GM04503 (cell line): ENCODE data around the gene VDR.
"Not testable (repeated sequence)": the region's sequence is repeated elsewhere in the genome, so short reads cannot be mapped to it uniquely, and the experiment has no call there.

Source experiments
- DNase-seq: peaks from one replicate; pipeline ENCODE4 v3.0.0-alpha.2; 2012; ENCODE audit warnings: low read depth

VDR gene

GRCh38 chr12:47848853-47849252, 55.9 kb downstream of the VDR start:
- DNase-seq, result no peak

DNA sequence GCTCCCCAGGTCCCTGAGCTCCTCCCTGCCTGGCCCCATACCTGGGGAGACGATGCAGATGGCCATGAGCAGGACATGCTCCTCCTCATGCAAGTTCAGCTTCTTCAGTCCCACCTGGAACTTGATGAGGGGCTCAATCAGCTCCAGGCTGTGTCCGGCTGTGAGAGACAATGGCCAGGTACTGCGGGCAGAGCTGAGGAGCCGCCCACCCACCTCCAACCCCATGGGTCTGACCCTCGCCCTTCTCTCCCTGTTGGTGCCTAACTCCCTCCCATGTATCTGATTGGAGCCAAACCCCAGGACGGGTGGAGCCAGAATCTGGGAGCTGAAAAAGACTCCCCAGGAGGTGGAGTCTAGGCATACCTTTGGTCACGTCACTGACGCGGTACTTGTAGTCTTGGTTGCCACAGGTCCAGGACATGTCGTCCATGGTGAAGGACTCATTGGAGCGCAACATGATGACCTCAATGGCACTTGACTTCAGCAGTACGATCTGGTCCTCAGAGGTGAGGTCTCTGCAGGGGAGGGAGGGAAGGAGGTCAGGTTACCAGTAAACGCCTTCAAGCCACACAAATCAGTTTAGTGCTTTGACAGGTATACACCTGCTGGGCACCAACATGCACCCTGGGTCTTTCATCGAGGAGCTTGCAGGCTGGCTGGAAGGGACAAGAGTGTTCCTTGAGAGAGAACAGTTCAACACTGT, 58.3 kb downstream of the VDR start:
- no peak for DNase-seq

DNA sequence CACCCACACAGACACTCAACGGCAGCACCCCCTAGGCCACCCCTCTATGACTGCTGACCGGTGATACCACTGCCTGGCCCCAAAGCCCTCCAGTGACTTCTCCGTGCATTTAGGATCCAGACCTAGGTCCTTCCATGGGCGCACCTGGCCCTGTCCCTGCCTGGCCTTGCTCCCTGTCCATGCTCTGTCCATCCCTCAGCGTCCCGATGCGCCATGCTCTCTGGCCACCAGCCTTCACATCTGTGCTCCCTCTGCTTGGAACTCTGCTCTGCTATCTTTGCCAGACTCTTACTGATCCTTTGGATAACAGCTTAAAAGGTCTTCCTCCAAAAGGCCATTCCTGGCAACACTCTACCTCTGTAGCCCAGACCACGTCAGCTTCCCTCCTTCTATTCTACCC, 59.7 kb downstream of the VDR start:
- no peak for DNase-seq

DNA sequence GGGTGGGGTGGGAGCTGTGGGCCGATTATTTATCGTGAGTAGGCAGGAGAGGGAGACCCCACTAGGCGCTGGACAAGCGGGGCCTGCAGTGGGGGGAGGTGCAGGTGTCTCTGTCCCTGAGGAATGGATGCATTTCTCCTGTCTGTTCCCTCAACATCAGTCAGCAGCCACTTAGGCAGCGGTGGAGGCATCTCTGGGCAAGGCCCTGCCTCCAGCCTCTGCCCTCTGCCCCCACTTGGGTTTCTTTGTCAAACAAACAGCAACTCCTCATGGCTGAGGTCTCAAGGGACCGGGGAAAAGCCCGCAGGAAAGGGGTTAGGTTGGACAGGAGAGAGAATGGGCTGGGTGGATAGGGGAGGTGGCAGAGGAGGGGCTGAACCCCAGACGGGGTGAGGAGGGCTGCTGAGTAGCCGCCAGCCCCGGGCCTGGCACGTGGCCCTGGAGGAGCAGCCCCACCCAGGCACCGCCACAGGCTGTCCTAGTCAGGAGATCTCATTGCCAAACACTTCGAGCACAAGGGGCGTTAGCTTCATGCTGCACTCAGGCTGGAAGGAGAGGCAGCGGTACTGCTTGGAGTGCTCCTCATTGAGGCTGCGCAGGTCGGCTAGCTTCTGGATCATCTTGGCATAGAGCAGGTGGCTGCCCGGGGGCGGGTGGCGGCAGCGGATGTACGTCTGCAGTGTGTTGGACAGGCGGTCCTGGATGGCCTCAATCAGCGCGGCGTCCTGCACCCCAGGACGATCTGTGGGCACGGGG, 60.4 kb downstream of the VDR start:
- DNase-seq, result no peak

- DNase-seq, result no peak
These were observed 61.4 kb downstream of the VDR start for GRCh38 chr12:47843226-47843980.

DNA sequence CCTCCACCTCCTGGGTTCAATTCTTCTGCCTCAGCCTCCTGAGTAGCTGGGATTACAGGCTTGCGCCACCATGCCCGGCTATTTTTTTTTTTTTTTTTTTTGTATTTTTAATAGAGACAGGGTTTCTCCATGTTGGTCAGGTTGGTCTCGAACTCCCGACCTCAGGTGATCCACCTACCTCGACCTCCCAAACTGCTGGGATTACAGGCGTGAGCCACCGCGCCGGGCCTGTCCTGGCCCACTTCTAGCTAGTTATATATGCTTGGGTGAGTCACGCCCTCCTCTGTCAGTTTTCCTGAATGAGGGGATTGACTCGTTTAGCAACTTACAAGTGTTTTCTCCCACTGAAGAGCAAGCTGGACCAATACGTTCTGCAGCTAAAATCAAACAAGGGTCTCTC, 62.3 kb downstream of the VDR start:
- not testable (repeated sequence) for DNase-seq

DNA sequence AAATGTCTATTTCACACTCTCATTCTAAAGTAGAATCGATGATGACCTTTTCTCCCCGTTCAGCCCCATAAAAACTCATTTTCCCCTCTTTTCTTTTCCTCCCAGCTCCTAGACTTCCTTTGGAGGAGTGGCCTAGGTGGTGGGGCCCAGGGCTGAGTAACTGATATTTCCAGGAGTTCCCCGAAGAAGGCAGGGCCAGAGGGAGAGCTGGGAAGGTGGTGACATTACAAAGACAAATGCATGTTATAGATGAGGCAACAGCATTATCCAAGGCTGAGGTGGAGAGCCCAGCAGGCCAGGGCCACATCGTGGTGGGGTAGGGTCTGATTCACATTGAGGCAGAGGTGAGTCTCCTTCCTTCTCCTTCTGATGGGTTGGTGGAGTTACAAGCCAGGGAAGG, 62.9 kb downstream of the VDR start:
- no peak for DNase-seq

DNA sequence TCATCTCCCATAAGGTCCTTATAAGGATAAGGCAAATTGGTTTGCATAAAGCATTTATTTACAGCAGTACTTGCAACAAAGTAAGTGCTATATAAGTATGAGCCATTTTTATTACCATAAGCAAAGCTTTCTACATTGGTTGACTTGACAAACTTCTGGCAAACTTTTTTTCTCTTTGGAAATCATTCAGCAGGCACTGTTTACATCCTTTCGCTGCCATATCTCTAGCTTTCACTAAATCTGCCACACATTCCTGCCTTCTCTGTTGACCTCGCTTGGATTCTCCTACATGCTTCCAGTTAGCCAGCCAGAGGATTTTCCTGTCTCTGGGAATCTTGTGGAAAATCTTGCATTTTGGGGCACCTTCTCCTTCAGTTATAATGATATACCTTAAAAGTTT, 63.3 kb downstream of the VDR start:
- no peak for DNase-seq

GRCh38 chr12:47840571-47840970, 64.2 kb downstream of the VDR start:
- DNase-seq, result no peak

- DNase-seq, result no peak
These were observed 65.4 kb downstream of the VDR start for GRCh38 chr12:47839214-47839876.

- no peak for DNase-seq
These were observed 66.4 kb downstream of the VDR start for GRCh38 chr12:47838286-47838931.

DNA sequence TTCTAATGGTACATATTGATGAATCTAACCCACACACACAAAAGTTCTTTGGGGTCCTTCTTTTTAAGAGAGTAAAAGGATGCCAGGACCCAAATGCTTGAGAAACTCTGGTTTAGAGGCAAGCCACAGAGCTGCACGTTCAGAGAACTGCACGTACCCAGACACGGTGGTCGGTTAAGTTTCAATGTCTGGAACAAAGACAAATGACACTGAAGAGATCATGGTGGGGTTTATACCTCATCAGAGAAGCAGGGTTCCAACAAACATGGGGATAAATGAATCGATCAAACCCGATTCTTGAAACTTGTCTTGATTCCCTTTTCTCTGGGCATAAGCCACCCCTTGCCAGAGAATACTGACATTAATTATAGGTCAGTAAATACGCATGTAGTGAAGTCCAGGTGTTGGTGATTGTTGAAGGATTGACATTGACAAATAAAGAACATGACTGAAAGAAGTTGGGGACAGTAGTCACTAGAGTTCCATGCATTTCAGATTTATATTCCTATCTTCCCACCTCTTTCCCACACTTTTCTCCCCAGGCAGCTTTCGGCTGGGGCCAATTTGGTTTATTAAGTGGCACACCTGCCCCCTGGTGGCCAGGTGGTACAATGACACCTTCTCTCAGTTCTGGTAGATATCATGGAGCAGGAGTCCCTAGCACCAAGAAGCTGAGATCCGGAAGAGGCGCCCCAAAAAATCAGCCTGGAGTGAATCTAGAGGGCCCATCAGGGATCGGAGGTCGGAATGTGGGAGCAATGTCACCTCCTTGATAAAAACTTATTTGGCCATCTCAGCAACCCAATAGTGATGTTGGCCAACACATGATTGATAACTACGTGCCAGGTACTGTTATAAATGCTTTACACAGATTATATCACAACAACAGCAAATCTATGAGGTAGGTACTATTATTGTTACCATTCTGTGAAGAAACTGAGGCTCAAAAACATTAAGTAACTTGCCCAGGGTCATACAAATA, 67.3 kb downstream of the VDR start:
- DNase-seq, result no peak

DNA sequence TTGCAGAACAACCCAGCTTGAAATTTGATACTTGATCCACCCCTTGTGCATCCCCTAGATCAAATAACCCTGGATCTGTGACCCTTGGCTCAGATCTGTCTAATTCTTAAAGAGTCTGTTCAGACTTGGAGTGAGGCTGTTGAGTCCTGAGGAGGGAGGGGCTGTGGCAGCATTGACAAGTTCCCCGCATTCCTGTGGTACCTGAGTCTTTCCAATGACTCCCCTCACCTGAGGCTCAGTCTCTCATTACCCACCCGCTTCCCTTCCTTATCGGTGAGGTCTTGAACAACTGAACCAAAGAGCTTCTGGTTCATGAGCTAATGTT, 69.0 kb downstream of the VDR start:
- no peak for DNase-seq

- no peak for DNase-seq
These were observed 69.6 kb downstream of the VDR start for GRCh38 chr12:47835006-47835830.

DNA sequence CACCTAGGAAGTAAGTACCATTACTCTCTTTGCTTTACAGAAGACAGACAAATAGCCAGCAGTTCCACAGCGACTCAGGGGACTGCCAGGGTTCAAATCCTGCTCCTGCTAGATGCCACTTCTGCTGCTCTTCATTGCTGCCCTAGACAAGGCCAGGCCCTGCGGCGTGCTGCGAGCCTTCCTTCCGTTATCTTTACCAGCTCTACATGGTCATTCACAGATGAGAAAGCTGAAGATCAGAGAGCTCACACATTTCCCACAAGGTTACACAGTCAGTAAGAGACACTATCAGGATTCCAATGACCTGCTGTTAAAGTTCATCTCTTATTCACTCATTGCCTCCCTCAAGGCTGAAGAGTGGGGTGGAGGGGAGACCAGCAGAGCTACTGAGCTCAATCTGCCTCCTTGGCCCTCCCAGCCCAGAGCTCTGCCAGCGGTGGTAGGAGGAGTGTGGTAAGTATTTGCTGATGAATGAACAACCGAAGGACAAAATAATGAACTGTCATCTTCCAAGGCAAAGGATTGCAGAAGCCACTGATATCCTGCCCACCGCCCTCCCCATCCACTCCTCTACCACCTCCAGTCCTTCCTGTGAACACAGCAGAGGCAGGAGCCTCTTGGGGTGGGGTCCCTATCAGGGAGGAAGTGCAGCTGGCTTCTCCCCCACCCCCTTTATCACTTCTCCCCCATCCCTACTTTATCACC, 70.4 kb downstream of the VDR start:
- no peak for DNase-seq

DNA sequence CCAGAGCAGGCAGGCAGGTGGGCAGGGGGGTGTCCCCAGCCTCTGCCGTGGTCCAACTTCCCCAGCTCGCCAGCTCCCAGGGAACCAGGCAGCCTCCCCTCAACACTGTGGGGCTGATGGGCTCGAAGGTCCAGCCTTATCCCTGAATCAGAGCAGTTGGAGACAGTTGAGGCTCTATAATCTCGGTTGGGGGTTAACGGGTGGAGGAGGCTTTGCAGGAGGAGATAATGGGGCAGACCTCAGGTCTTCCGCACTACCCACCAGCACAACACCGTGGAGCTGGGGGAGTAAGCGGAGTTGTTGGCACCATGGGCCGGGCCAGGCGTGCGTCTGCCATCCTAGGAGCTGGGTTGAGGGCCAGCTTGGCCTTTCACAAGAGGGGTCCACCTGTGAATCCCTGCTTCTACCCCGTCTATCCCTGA, 71.2 kb downstream of the VDR start:
- DNase-seq, result no peak

GRCh38 chr12:47832263-47832933, 72.4 kb downstream of the VDR start:
- no peak for DNase-seq

DNA sequence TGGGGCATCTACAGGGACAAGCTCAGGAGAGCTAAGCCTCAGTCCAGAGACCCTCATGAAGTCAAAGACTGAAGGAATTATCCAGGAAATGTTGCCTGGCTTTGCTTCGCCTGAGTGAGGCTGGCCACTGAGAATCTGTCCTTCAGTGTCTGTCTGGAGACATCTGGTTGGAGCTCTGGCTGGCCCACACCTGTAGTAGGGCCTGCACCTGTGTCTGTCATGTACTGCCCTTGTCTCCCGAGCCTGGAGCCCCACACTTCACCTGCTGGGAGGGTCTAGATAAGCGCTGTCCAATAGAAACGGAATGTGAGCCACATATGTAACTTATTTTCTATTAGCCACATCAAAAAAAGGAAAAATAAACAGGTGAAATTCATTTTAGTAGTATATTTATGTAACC, 75.2 kb downstream of the VDR start:
- no peak for DNase-seq

GRCh38 chr12:47828976-47829482, 75.8 kb downstream of the VDR start:
- no peak for DNase-seq
